Islet precursor cell (in vitro differentiated cells): Measurements from ENCODE around the gene TUT1.
"Not testable (repeated sequence)": the region's sequence is repeated elsewhere in the genome, so short reads cannot be mapped to it uniquely, and the experiment has no call there.

Source experiments
- DNase-seq: peaks from one replicate; pipeline ENCODE4 v3.0.0-alpha.2; 2018

The TUT1 gene

GRCh38 chr11:62603776-62604299, 12.5 kb upstream of the TUT1 start:
- DNase-seq = no peak

- peak; percentile 63 for DNase-seq
These were observed 11.7 kb upstream of the TUT1 start for GRCh38 chr11:62603072-62603408.

- DNase-seq = peak; percentile 75
These were observed 11.1 kb upstream of the TUT1 start for GRCh38 chr11:62602141-62603071.

GRCh38 chr11:62601372-62602140, 10.2 kb upstream of the TUT1 start, which contains the start of gene MTA2:
MTA2 (minus strand) TSS chr11:62601865; CDS start chr11:62601450, 415 bp downstream.
- DNase-seq = peak; percentile 99

GRCh38 chr11:62601122-62601371, 9.7 kb upstream of the TUT1 start:
- DNase-seq = no peak

- DNase-seq = peak; percentile 30
These were observed 9.2 kb upstream of the TUT1 start for GRCh38 chr11:62600367-62601121.

- DNase-seq = peak; percentile 45
These were observed 8.6 kb upstream of the TUT1 start for GRCh38 chr11:62599901-62600300.

GRCh38 chr11:62599069-62599696, 7.9 kb upstream of the TUT1 start:
- DNase-seq = peak; percentile 98

- no peak for DNase-seq
These were observed 3.8 kb upstream of the TUT1 start for GRCh38 chr11:62595124-62595523.

GRCh38 chr11:62593434-62594044, 2.2 kb upstream of the TUT1 start:
- peak; percentile 84 for DNase-seq

GRCh38 chr11:62592989-62593421, 1.7 kb upstream of the TUT1 start:
- DNase-seq = no peak

GRCh38 chr11:62592146-62592815, 958 bp upstream of the TUT1 start:
- DNase-seq = no peak

GRCh38 chr11:62588966-62589637, 2.2 kb downstream of the TUT1 start:
- no peak for DNase-seq

GRCh38 chr11:62585356-62585755, 6.0 kb downstream of the TUT1 start:
- not testable (repeated sequence) for DNase-seq

GRCh38 chr11:62581735-62582134, 9.6 kb downstream of the TUT1 start:
- not testable (repeated sequence) for DNase-seq

GRCh38 chr11:62580959-62581715, 10.2 kb downstream of the TUT1 start:
- DNase-seq = no peak

GRCh38 chr11:62579252-62579651, 12.1 kb downstream of the TUT1 start:
- DNase-seq = no peak

- DNase-seq = no peak
These were observed 12.8 kb downstream of the TUT1 start for GRCh38 chr11:62578541-62578940.

- no peak for DNase-seq
These were observed 14.1 kb downstream of the TUT1 start for GRCh38 chr11:62577046-62577714.

GRCh38 chr11:62575837-62576236, 15.5 kb downstream of the TUT1 start:
- no peak for DNase-seq
